Measurements from ENCODE around the gene UFSP2.

DNA sequence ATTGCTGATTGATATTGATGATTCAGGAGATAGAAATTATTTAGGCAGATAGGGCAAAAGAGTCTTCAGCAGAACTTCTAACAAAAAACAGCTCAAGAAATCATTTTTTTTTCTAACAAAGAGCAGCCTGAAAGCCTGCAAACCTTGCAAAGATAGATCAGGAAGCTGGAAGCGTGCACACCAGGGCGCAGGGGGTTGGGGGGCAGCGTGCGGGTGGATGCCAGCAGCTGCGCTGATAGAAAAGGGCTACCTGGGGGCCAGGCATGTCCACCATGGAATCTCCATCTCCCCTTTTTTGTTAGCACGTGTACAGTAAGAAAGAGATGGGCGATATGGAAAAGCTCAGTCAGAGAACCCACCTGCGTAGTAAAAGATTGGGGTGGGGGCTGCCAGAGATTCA, 47.5 kb upstream of the UFSP2 start:
- TF ChIP-seq, protein P1, sequence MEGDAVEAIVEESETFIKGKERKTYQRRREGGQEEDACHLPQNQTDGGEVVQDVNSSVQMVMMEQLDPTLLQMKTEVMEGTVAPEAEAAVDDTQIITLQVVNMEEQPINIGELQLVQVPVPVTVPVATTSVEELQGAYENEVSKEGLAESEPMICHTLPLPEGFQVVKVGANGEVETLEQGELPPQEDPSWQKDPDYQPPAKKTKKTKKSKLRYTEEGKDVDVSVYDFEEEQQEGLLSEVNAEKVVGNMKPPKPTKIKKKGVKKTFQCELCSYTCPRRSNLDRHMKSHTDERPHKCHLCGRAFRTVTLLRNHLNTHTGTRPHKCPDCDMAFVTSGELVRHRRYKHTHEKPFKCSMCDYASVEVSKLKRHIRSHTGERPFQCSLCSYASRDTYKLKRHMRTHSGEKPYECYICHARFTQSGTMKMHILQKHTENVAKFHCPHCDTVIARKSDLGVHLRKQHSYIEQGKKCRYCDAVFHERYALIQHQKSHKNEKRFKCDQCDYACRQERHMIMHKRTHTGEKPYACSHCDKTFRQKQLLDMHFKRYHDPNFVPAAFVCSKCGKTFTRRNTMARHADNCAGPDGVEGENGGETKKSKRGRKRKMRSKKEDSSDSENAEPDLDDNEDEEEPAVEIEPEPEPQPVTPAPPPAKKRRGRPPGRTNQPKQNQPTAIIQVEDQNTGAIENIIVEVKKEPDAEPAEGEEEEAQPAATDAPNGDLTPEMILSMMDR (IDR thresholded peaks at IDR 0.05 in 4 of 5, conservative IDR thresholded peaks at IDR 0.05 in 1 of 5): no peak
- TF ChIP-seq POLR2A (IDR thresholded peaks at IDR 0.05): no peak

Data from gastrocnemius medialis (tissue), 4 donors.